K562 (cell line): ENCODE data around the gene CAMK2A. TPM values are rescaled to one million over a fixed set of nuclear protein-coding genes. Genes with fewer than 3 reads are reported as not detected.
A peak's percentile ranks its signal among the peaks of the same experiment; 100 is the strongest.

Experiments
- ATAC-seq: fragments of 200-7000 bp; cut with Tn5 transposase; 3 replicates; pipeline ENCODE4 v1.9.1; 2020; ENCODE audit warnings: moderate library complexity
- BruUV-seq: library from RNA; stranded (reverse); fragments of 400-500 nt; replicated peaks from 2 replicates; lab custom pipeline; 2021; lab: Mats Ljungman, UMichigan
- CTCF ChIA-PET: fragments of 300-600 bp; formaldehyde crosslinking; extraction: SDS; loops from one replicate; lab custom pipeline; 2021; ENCODE audit warnings: low intra/inter-chr PET ratio; lab: Yijun Ruan, JAX
- POLR2A ChIA-PET: fragments of 300-600, 350-650 bp; sonication (Branson Sonifier 250); formaldehyde crosslinking; extraction: SDS; loops from one replicate; lab custom pipeline; 2021; ENCODE audit warnings: antibody characterized with exemption, inconsistent platforms; lab: Yijun Ruan, JAX
- DNase-seq, 4 experiments: peaks; one replicate each; pipeline versions ENCODE4 v3.0.0 to v3.0.0-alpha.2; 2011 to 2018; ENCODE audit warnings: low spot score in 3 of 4, mixed read lengths in 3 of 4; ENCODE audit errors: extremely low read depth in 1 of 4
- FAIRE-seq: peaks from 2 replicates; lab custom pipeline; 2011; peaks lifted over from hg19 to GRCh38; lab: Jason Lieb, UNC
- H2AFZ ChIP-seq: 2 replicates; pipeline ENCODE4 v1.6.0; 2011; ENCODE audit warnings: low read depth, low read length, control low read depth, inconsistent platforms
- H3K27ac ChIP-seq: fragments of 200-600 bp; 3 replicates; pipeline ENCODE4 v1.8.0; 2011; ENCODE audit warnings: low read depth, mild to moderate bottlenecking, control low read depth, inconsistent platforms, low read length, moderate library complexity, mixed read lengths; ENCODE audit errors: extremely low read depth
- H3K27me3 ChIP-seq, 2 experiments: fragments of 300-600 bp in 1 of 2; 2 replicates in 1 of 2; 3 replicates in 1 of 2; pipeline versions ENCODE4 v1.6.0 to v1.8.0; 2011; ENCODE audit warnings: inconsistent platforms in 2 of 2, low read length in 2 of 2, mild to moderate bottlenecking in 1 of 2, mixed read lengths in 1 of 2, moderate library complexity in 1 of 2; ENCODE audit not compliant: control insufficient read depth in 2 of 2, insufficient read depth in 2 of 2
- H3K36me3 ChIP-seq: fragments of 300-600 bp; 3 replicates; pipeline ENCODE4 v1.8.0; 2011; ENCODE audit warnings: mild to moderate bottlenecking, low read length, inconsistent platforms; ENCODE audit not compliant: control insufficient read depth, insufficient read depth
- H3K4me1 ChIP-seq, 2 experiments: fragments of 200-600 bp in 1 of 2; replicated peaks in 1 of 2; 2 replicates in 1 of 2; 3 replicates in 1 of 2; pipeline versions ENCODE4 v1.5.1 to v1.8.0; 2011; ENCODE audit warnings: inconsistent platforms in 2 of 2, low read length in 2 of 2, mild to moderate bottlenecking in 1 of 2, mixed read lengths in 1 of 2, moderate library complexity in 1 of 2; ENCODE audit not compliant: control insufficient read depth in 2 of 2, insufficient read depth in 2 of 2
- H3K4me2 ChIP-seq: 2 replicates; pipeline ENCODE4 v1.6.1; 2011; ENCODE audit warnings: low read length, control low read depth, inconsistent platforms, mixed read lengths; ENCODE audit not compliant: insufficient read depth
- H3K4me3 ChIP-seq: fragments of 200-600 bp; sonication (generic), shearing (Covaris generic); 2 replicates; pipeline ENCODE4 v1.5.1; 2016; ENCODE audit warnings: control low read depth, inconsistent platforms
- H3K79me2 ChIP-seq: fragments of 200-600 bp; 3 replicates; pipeline ENCODE4 v1.8.0; 2011; ENCODE audit warnings: low read length, inconsistent platforms; ENCODE audit not compliant: control insufficient read depth, insufficient read depth
- H3K9ac ChIP-seq, 2 experiments: 2 replicates each; pipeline versions ENCODE4 v1.6.0 to v1.6.1; 2011; ENCODE audit warnings: low read depth in 2 of 2, low read length in 2 of 2, control low read depth in 1 of 2, inconsistent platforms in 1 of 2, mild to moderate bottlenecking in 1 of 2, mixed read lengths in 1 of 2; ENCODE audit not compliant: insufficient read depth in 1 of 2
- H3K9me1 ChIP-seq: one replicate; pipeline ENCODE4 v1.6.0; 2011; ENCODE audit warnings: inconsistent platforms, mild to moderate bottlenecking, low read length, moderate library complexity; ENCODE audit not compliant: control insufficient read depth, insufficient read depth
- H3K9me3 ChIP-seq: replicated peaks from 2 replicates; pipeline ENCODE4 v1.5.1; 2011; ENCODE audit warnings: low read depth, low read length, inconsistent platforms; ENCODE audit not compliant: control insufficient read depth, insufficient read depth
- H4K20me1 ChIP-seq: replicated peaks from 2 replicates; pipeline ENCODE4 v1.6.1; 2011; ENCODE audit warnings: low read length, inconsistent platforms, mixed read lengths; ENCODE audit not compliant: control insufficient read depth, insufficient read depth
- CBFA2T3 ChIP-seq: fragments of 450-650 bp; IDR thresholded peaks from 2 replicates; pipeline ENCODE4 v1.6.1; 2017
- CEBPG ChIP-seq, 3 experiments: fragments of 200-800 bp in 1 of 3; sonication (Bioruptor generic) in 1 of 3; sonication (generic) in 1 of 3; formaldehyde crosslinking in 1 of 3; IDR thresholded peaks in 2 of 3; conservative IDR thresholded peaks in 1 of 3; 2 replicates each; pipeline versions ENCODE4 v1.6.1 to v1.8.0; 2016 to 2022; ENCODE audit warnings: missing compliant biosample characterization in 2 of 3, missing genetic modification characterization in 2 of 3, mild to moderate bottlenecking in 1 of 3, missing genetic modification reagents in 1 of 3
- EP400 ChIP-seq: fragments of 450-650 bp; IDR thresholded peaks from 2 replicates; pipeline ENCODE4 v1.6.1; 2017; ENCODE audit warnings: antibody characterized with exemption, mild to moderate bottlenecking, moderate library complexity
- TSC22D4 ChIP-seq: fragments of 450-650 bp; IDR thresholded peaks from 2 replicates; pipeline ENCODE4 v1.6.1; 2016; ENCODE audit warnings: missing genetic modification characterization, missing biosample characterization, control low read depth
- WGBS: fragments of 100-300 bp; shearing (Covaris generic); methylation state at CpG from one replicate; pipeline ENCODE4 v1.1.6; 2016; ENCODE audit warnings: low coverage, mixed read lengths; ENCODE audit not compliant: insufficient coverage; ENCODE audit errors: missing lambda C conversion rate; 5-methylcytosine and 5-hydroxymethylcytosine counted together
- in situ Hi-C: fragments of 300-500 bp; cut with MboI; formaldehyde crosslinking; loops from 4 replicates; pipeline ENCODE4 v1.15.0; 2018; ENCODE audit warnings: inconsistent platforms, mixed read lengths
- intact Hi-C: fragments of 100-400 bp; cut with micrococcal nuclease; formaldehyde crosslinking; loops from 2 replicates; pipeline ENCODE4 v1.14.2; 2022
- polyA plus RNA-seq, 8 experiments: library from polyadenylated mRNA; depleted of rRNA in 4 of 8; stranded (reverse) in 5 of 8; unstranded in 3 of 8; fragments of >200 nt; fragmentation: Nextera tagmentation in 2 of 8; fragmentation: Illumina TruSeq in 1 of 8; extraction: Ambion mirVana in 2 of 8; extraction: Trizol in 1 of 8; gene quantifications; 2 replicates each; pipeline versions ENCODE4 v1.2.1 to v1.2.3, GENCODE V29; 2011 to 2014; ENCODE audit warnings: inconsistent platforms in 1 of 8, missing spikeins in 1 of 8
- total RNA-seq, 7 experiments: library from RNA; depleted of rRNA in 6 of 7; stranded (reverse); fragments of >200 nt in 6 of 7; fragmentation: Illumina TruSeq in 2 of 7; extraction: Trizol in 2 of 7; gene quantifications; 2 replicates each; pipeline versions ENCODE4 v1.2.1 to v1.2.3, GENCODE V29; 2011 to 2021; ENCODE audit warnings: low replicate concordance in 1 of 7
- TF ChIP-seq, protein P1 (sequence below): sonication (generic); formaldehyde crosslinking; IDR thresholded peaks from 2 replicates; pipeline ENCODE4 v1.8.0; 2022; ENCODE audit warnings: mild to moderate bottlenecking, missing genetic modification reagents

CAMK2A gene
- total and polyA plus RNA-seq, 9 of the 15 experiments (the other 6 are each of a cell fraction or from before 2014, with no cell fraction given) = 0.01 to 0.18 (median 0.04) TPM; not detected in 6

- ATAC-seq = no peak
- peaks cover 0 to 10% of the 10 kb centered on the region in 2 experiments; a peak in 1 of 5 replicates for H3K4me1 ChIP-seq
- no peaks in the 10 kb centered on the region; the same call in 1 of the 2 replicates for H4K20me1 ChIP-seq
- H3K27me3 ChIP-seq = peaks cover 19 to 50% of the 10 kb centered on the region in 2 experiments
- in situ Hi-C loops (no loop called here), intact Hi-C loops (no loop called here)
- BruUV-seq = no TSS peak
- TF ChIP-seq CBFA2T3 (no peak), EP400 (no peak), CEBPG (CRISPR knock-in tag; IDR thresholded peaks at IDR 0.05) (no peak), CEBPG (tag; conservative IDR thresholded peaks at IDR 0.05 in 1 of 2, IDR thresholded peaks at IDR 0.05 in 1 of 2) (peak in 1 of 2 experiments; percentile 33; a peak in 1 of 4 replicates), TSC22D4 (tag) (no peak)
- TF ChIP-seq, protein P1, sequence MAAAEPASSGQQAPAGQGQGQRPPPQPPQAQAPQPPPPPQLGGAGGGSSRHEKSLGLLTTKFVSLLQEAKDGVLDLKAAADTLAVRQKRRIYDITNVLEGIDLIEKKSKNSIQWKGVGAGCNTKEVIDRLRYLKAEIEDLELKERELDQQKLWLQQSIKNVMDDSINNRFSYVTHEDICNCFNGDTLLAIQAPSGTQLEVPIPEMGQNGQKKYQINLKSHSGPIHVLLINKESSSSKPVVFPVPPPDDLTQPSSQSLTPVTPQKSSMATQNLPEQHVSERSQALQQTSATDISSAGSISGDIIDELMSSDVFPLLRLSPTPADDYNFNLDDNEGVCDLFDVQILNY (CRISPR knock-in tag) = no peak
- CTCF ChIA-PET = no interaction called here
- no peaks in the 10 kb centered on the region for H3K9me1 ChIP-seq
- no peak overlapping the region for H3K27ac ChIP-seq
- no peak for DNase-seq
- H3K9ac ChIP-seq = no peak overlapping the region
- POLR2A ChIA-PET = no interaction called here
- H2AFZ ChIP-seq = no peak overlapping the region
- no peaks in the 10 kb centered on the region for H3K79me2 ChIP-seq
- WGBS = 0% methylated on average over 1 of the region's 1 CpG
- H3K4me2 ChIP-seq = no peak overlapping the region
- no peak for FAIRE-seq
- H3K9me3 ChIP-seq = no peaks in the 10 kb centered on the region
- no peaks in the 10 kb centered on the region for H3K36me3 ChIP-seq
- no peak overlapping the region for H3K4me3 ChIP-seq
Measured at GRCh38 chr5:150305557-150305956, 16.0 kb upstream of the CAMK2A start.
